GM12892 (cell line): Measurements from ENCODE around the gene INF2.

Source experiments
- POLR2A ChIP-seq: IDR thresholded peaks from 2 replicates; pipeline ENCODE4 v1.6.1; 2011; ENCODE audit warnings: low read depth, low read length, control low read depth
- POLR2AphosphoS5 ChIP-seq: IDR thresholded peaks from 2 replicates; pipeline ENCODE4 v1.6.1; 2011; ENCODE audit warnings: low read depth, low read length, control low read depth
- TAF1 ChIP-seq: IDR thresholded peaks from 2 replicates; pipeline ENCODE4 v1.6.1; 2011; ENCODE audit warnings: low read depth, mild to moderate bottlenecking, control low read depth, low read length, borderline replicate concordance

DNA sequence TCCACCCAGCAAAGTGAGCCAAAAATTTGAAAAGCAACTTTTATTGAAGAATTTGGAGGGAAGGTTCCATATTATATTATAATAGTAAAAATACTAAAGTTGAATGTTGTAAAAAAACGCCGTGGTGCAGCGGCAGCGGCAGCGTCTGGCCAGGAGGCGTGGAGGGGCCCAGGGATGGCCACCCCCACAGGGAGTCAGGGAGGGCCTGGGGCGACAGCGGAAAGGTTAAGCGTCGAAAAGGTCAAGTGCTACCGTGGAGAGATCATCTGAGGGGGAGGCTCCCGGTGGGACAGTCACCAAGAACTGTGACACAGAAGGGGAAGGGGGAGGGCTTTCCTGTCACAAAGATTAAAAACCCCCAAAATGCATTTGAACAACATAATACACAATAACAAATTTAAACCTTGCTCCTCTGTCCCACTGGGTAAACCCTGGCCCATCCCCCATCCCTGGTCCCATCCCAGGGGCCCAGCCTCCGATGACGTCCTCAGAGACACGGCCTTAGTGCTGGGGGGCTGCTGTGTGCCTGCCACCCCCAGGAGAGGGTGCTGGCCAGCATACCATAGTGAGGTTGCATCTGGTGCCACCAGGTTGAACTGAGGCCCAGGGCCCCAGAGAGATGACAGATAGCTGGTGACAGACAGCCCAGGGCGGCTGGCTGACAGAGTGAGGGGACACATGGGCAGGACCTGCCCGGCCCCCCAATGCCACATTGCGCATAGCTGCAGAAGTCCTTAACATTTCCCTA lies 80.1 kb downstream of the INF2 start:
- no peak for TF ChIP-seq POLR2A
- no peak for TF ChIP-seq POLR2AphosphoS5
- TF ChIP-seq TAF1: no peak
